HG02840 (cell line): ENCODE measurements around the gene MYD88.

ENCODE experiments used
- ATAC-seq: cut with Tn5 transposase; IDR thresholded peaks from one replicate; pipeline ENCODE4 v1.9.1; 2021; ENCODE audit warnings: mild to moderate bottlenecking, moderate library complexity, moderate number of reproducible peaks; ENCODE audit not compliant: unreplicated experiment, low FRiP score

MYD88 gene

GRCh38 chr3:38139652-38140051 is 1.2 kb downstream of the MYD88 start:
- no peak for ATAC-seq

- no peak for ATAC-seq
Observed at GRCh38 chr3:38140326-38141172, 2.1 kb downstream of the MYD88 start.

GRCh38 chr3:38141173-38141951 is 2.9 kb downstream of the MYD88 start:
- no peak for ATAC-seq

- ATAC-seq: no peak
Observed at GRCh38 chr3:38141952-38142273, 3.5 kb downstream of the MYD88 start.

- no peak for ATAC-seq
Observed at GRCh38 chr3:38142959-38143358, 4.5 kb downstream of the MYD88 start.

- no peak for ATAC-seq
Observed at GRCh38 chr3:38143511-38143910, 5.0 kb downstream of the MYD88 start.

GRCh38 chr3:38146504-38146903 is 8.0 kb downstream of the MYD88 start:
- ATAC-seq: no peak

- ATAC-seq: no peak
Observed at GRCh38 chr3:38147421-38147820, 9.0 kb downstream of the MYD88 start.

GRCh38 chr3:38148311-38148882 is 9.9 kb downstream of the MYD88 start:
- ATAC-seq: no peak

GRCh38 chr3:38149708-38150107 is 11.2 kb downstream of the MYD88 start:
- no peak for ATAC-seq

- no peak for ATAC-seq
Observed at GRCh38 chr3:38150780-38151528, 12.5 kb downstream of the MYD88 start.

- no peak for ATAC-seq
Observed at GRCh38 chr3:38151667-38152265, 13.3 kb downstream of the MYD88 start.

- no peak for ATAC-seq
Observed at GRCh38 chr3:38152609-38153008, 14.1 kb downstream of the MYD88 start.

GRCh38 chr3:38153221-38153620 is 14.8 kb downstream of the MYD88 start:
- ATAC-seq: no peak

- ATAC-seq: no peak
Observed at GRCh38 chr3:38154033-38154494, 15.6 kb downstream of the MYD88 start.

- no peak for ATAC-seq
Observed at GRCh38 chr3:38154625-38155255, 16.3 kb downstream of the MYD88 start.

GRCh38 chr3:38155825-38156224 is 17.4 kb downstream of the MYD88 start:
- ATAC-seq: no peak

GRCh38 chr3:38157117-38157516 is 18.7 kb downstream of the MYD88 start:
- ATAC-seq: no peak

- no peak for ATAC-seq
Observed at GRCh38 chr3:38157595-38157994, 19.1 kb downstream of the MYD88 start.

GRCh38 chr3:38158472-38158871 is 20.0 kb downstream of the MYD88 start:
- ATAC-seq: no peak
